ENCODE data around the gene FAM222B. TPM values are rescaled to one million over a fixed set of nuclear protein-coding genes. Genes with fewer than 3 reads are reported as not detected.

FAM222B gene
- total and polyA plus RNA-seq, 2 donors (not counting 1 experiment from before 2014, with no cell fraction given) = 10.8 to 23.1 TPM

- WGBS (ENCODE audit: insufficient coverage) = no CpG with 5 or more reads among the region's 3 CpGs
- H3K27ac Mint-ChIP-seq = no peak overlapping the region
- H3K4me3 ChIP-seq (ENCODE audit: control extremely low read depth in 1 of 5, extremely low read depth in 1 of 5, insufficient read depth in 1 of 5, low read depth in 2 of 5, low read length in 4 of 5) = no peak overlapping the region
- peaks cover 15% of the 10 kb centered on the region for H3K4me1 Mint-ChIP-seq
- H3K4me1 ChIP-seq (ENCODE audit: control insufficient read depth in 2 of 2, insufficient read depth in 2 of 2, low read length in 2 of 2) = peaks cover 13 to 18% of the 10 kb centered on the region in 2 donors
- ChIA-PET CTCF (interaction anchor here (1.0 kb wide), 1 partner anchor 111 kb away, joined by 3 read pairs; no protein-coding TSS in a partner anchor), POLR2A (no interaction called here)
- H3K9ac ChIP-seq (ENCODE audit: low read length) = no peak overlapping the region
- TF ChIP-seq CTCF (IDR thresholded peaks at IDR 0.05) = no peak
- no peak for TF ChIP-seq EZH2 (IDR thresholded peaks at IDR 0.05; ENCODE audit: borderline replicate concordance, insufficient read depth, low read depth, low read length, poor library complexity, severe bottlenecking)
- H2AFZ ChIP-seq (ENCODE audit: insufficient read depth, low read depth, low read length, poor library complexity, severe bottlenecking) = no peak overlapping the region
- no peaks in the 10 kb centered on the region for H3K27me3 Mint-ChIP-seq
- no peaks in the 10 kb centered on the region for H3K79me2 ChIP-seq (ENCODE audit: control insufficient read depth, insufficient read depth, low read length)
- H3K27me3 ChIP-seq (replicated peaks in 1 of 4; ENCODE audit: control extremely low read depth in 1 of 4, control insufficient read depth in 3 of 4, insufficient read depth in 4 of 4, low read length in 3 of 4) = no peaks in the 10 kb centered on the region
- DNase-seq (no peak), ATAC-seq (ENCODE audit: low read depth) (no peak)
- peaks cover 0 to 20% of the 10 kb centered on the region in 2 experiments for H3K36me3 ChIP-seq (replicated peaks in 1 of 2; ENCODE audit: control extremely low read depth in 1 of 2, control insufficient read depth in 1 of 2, extremely low read depth in 1 of 2, insufficient read depth in 2 of 2, low read length in 1 of 2)
- H3K4me3 Mint-ChIP-seq = no peak overlapping the region
- no peaks in the 10 kb centered on the region for H3K9me3 ChIP-seq (ENCODE audit: control extremely low read depth in 1 of 3, control insufficient read depth in 2 of 3, insufficient read depth in 1 of 3, low read length in 2 of 3)
- no peaks in the 10 kb centered on the region for H3K9me3 Mint-ChIP-seq (ENCODE audit: insufficient read depth)
- H4K20me1 ChIP-seq (ENCODE audit: control insufficient read depth, insufficient read depth, low read length, poor library complexity, severe bottlenecking) = peaks cover 7% of the 10 kb centered on the region
- H3K4me2 ChIP-seq (replicated peaks; ENCODE audit: low read depth, low read length, poor library complexity, severe bottlenecking) = no peak overlapping the region
- intact Hi-C loops (cut with micrococcal nuclease) = no loop called here
- no peak overlapping the region for H3K27ac ChIP-seq (ENCODE audit: low read length in 2 of 2)
Observed at GRCh38 chr17:28874750-28875149, 32.2 kb upstream of the FAM222B start.

GRCh38 chr17:28873839-28874238 lies 31.2 kb upstream of the FAM222B start:
- TF ChIP-seq CTCF (IDR thresholded peaks at IDR 0.05) = no peak
- no peak for TF ChIP-seq EZH2 (IDR thresholded peaks at IDR 0.05; ENCODE audit: borderline replicate concordance, insufficient read depth, low read depth, low read length, poor library complexity, severe bottlenecking)
- ATAC-seq (ENCODE audit: low read depth) = no peak
- Histone ChIP-seq H4K20me1 (ENCODE audit: control insufficient read depth, insufficient read depth, low read length, poor library complexity, severe bottlenecking) (no peaks in the 10 kb centered on the region), H3K9me3 (ENCODE audit: control extremely low read depth in 1 of 3, control insufficient read depth in 2 of 3, insufficient read depth in 1 of 3, low read length in 2 of 3) (no peaks in the 10 kb centered on the region), H3K4me2 (replicated peaks; ENCODE audit: low read depth, low read length, poor library complexity, severe bottlenecking) (no peak overlapping the region), H3K27ac (ENCODE audit: low read length in 2 of 2) (no peak overlapping the region), H2AFZ (ENCODE audit: insufficient read depth, low read depth, low read length, poor library complexity, severe bottlenecking) (no peak overlapping the region), H3K36me3 (replicated peaks in 1 of 2; ENCODE audit: control extremely low read depth in 1 of 2, control insufficient read depth in 1 of 2, extremely low read depth in 1 of 2, insufficient read depth in 2 of 2, low read length in 1 of 2) (peaks cover 0 to 10% of the 10 kb centered on the region in 2 experiments), H3K79me2 (ENCODE audit: control insufficient read depth, insufficient read depth, low read length) (no peaks in the 10 kb centered on the region), H3K27me3 (replicated peaks in 1 of 4; ENCODE audit: control extremely low read depth in 1 of 4, control insufficient read depth in 3 of 4, insufficient read depth in 4 of 4, low read length in 3 of 4) (no peaks in the 10 kb centered on the region), H3K9ac (ENCODE audit: low read length) (no peak overlapping the region), H3K4me1 (ENCODE audit: control insufficient read depth in 2 of 2, insufficient read depth in 2 of 2, low read length in 2 of 2) (peaks cover 13 to 18% of the 10 kb centered on the region in 2 donors), H3K4me3 (ENCODE audit: control extremely low read depth in 1 of 5, extremely low read depth in 1 of 5, insufficient read depth in 1 of 5, low read depth in 2 of 5, low read length in 4 of 5) (no peak overlapping the region)
- no peak overlapping the region for H3K4me3 Mint-ChIP-seq
- H3K27ac Mint-ChIP-seq = no peak overlapping the region
- no peaks in the 10 kb centered on the region for H3K27me3 Mint-ChIP-seq
- DNase-seq = no peak
- H3K9me3 Mint-ChIP-seq (ENCODE audit: insufficient read depth) = no peaks in the 10 kb centered on the region
- WGBS (ENCODE audit: insufficient coverage) = no CpG with 5 or more reads among the region's 7 CpGs
- POLR2A ChIA-PET = no interaction called here
- intact Hi-C loops (cut with micrococcal nuclease) = no loop called here
- CTCF ChIA-PET = no interaction called here
- H3K4me1 Mint-ChIP-seq = peaks cover 15% of the 10 kb centered on the region
